Neural cell (in vitro differentiated cells): ENCODE measurements around the gene P3H1. TPM values are rescaled to one million over a fixed set of nuclear protein-coding genes. Genes with fewer than 3 reads are reported as not detected.

Experiments
- H2AFZ ChIP-seq: fragments of 200-600, 300-800 bp; sonication (generic), shearing (Covaris generic); 2 replicates; pipeline ENCODE4 v1.6.0; 2014; ENCODE audit warnings: low read depth, mild to moderate bottlenecking, antibody characterized with exemption, low read length, moderate library complexity
- H3F3A ChIP-seq: fragments of 200-600 bp; shearing (Covaris generic); 2 replicates; pipeline ENCODE4 v1.6.1; 2016; ENCODE audit warnings: mild to moderate bottlenecking, moderate library complexity, mixed read lengths, antibody characterized with exemption, low read length; ENCODE audit not compliant: insufficient read depth, poor library complexity, severe bottlenecking
- H3K27ac ChIP-seq: fragments of 200-600, 300-800 bp; sonication (generic), shearing (Covaris generic); 2 replicates; pipeline ENCODE4 v1.5.1; 2014; ENCODE audit warnings: mild to moderate bottlenecking, low read length, moderate library complexity
- H3K27me3 ChIP-seq: fragments of 300-800, 200-600 bp; sonication (generic), shearing (Covaris generic); 2 replicates; pipeline ENCODE4 v1.6.0; 2014; ENCODE audit warnings: mild to moderate bottlenecking, low read depth, low read length, moderate library complexity; ENCODE audit not compliant: insufficient read depth
- H3K36me3 ChIP-seq: fragments of 300-800, 200-600 bp; sonication (generic), shearing (Covaris generic); 2 replicates; pipeline ENCODE4 v1.5.1; 2014; ENCODE audit warnings: mild to moderate bottlenecking, antibody characterized with exemption, low read length, moderate library complexity; ENCODE audit not compliant: insufficient read depth
- H3K4me2 ChIP-seq: fragments of 300-800, 200-600 bp; sonication (generic), shearing (Covaris generic); 2 replicates; pipeline ENCODE4 v1.6.0; 2014; ENCODE audit warnings: mild to moderate bottlenecking, low read length
- H3K4me3 ChIP-seq: fragments of 300-800, 200-600 bp; sonication (generic), shearing (Covaris generic); 2 replicates; pipeline ENCODE4 v1.5.1; 2014; ENCODE audit warnings: mild to moderate bottlenecking, low read length, moderate library complexity
- H3K79me2 ChIP-seq: fragments of 200-600 bp; shearing (Covaris generic); replicated peaks from 2 replicates; pipeline ENCODE4 v1.6.0; 2014; ENCODE audit warnings: mild to moderate bottlenecking, low read length, moderate library complexity; ENCODE audit not compliant: insufficient read depth
- H3K9ac ChIP-seq: fragments of 300-800, 200-600 bp; sonication (generic), shearing (Covaris generic); 2 replicates; pipeline ENCODE4 v1.6.1; 2016; ENCODE audit warnings: mild to moderate bottlenecking, low read length, mixed read lengths
- H3K9me2 ChIP-seq: fragments of 200-600 bp; shearing (Covaris generic); 2 replicates; pipeline ENCODE4 v1.6.1; 2016; ENCODE audit warnings: mild to moderate bottlenecking, low read length, mixed read lengths; ENCODE audit not compliant: insufficient read depth
- H3K9me3 ChIP-seq: fragments of 200-600, 300-800 bp; sonication (generic), shearing (Covaris generic); 2 replicates; pipeline ENCODE4 v1.6.1; 2016; ENCODE audit warnings: mild to moderate bottlenecking, mixed run types, low read length, moderate library complexity, mixed read lengths
- H4K20me1 ChIP-seq: fragments of 200-600 bp; shearing (Covaris generic); 2 replicates; pipeline ENCODE4 v1.6.1; 2016; ENCODE audit warnings: mild to moderate bottlenecking, mixed run types; ENCODE audit not compliant: insufficient read depth
- CTCF ChIP-seq: fragments of 450-650 bp; IDR thresholded peaks from 2 replicates; pipeline ENCODE4 v1.5.1; 2014; ENCODE audit warnings: antibody characterized with exemption, mild to moderate bottlenecking, moderate library complexity; ENCODE audit not compliant: poor library complexity, severe bottlenecking
- EP300 ChIP-seq: fragments of 450-650 bp; conservative IDR thresholded peaks from 2 replicates; pipeline ENCODE4 v1.6.1; 2014; ENCODE audit warnings: antibody characterized with exemption, mild to moderate bottlenecking, moderate library complexity; ENCODE audit not compliant: poor library complexity, severe bottlenecking
- EZH2 ChIP-seq: fragments of 200-600, 300-800 bp; shearing (Covaris generic), sonication (generic); IDR thresholded peaks from 2 replicates; pipeline ENCODE4 v1.6.1; 2014; ENCODE audit warnings: antibody characterized with exemption, low read length, borderline replicate concordance, mild to moderate bottlenecking; ENCODE audit not compliant: insufficient read depth, poor library complexity, severe bottlenecking
- MXI1 ChIP-seq: fragments of 450-650 bp; conservative IDR thresholded peaks from 2 replicates; pipeline ENCODE4 v1.6.1; 2014; ENCODE audit warnings: antibody characterized with exemption, mild to moderate bottlenecking; ENCODE audit not compliant: poor library complexity, severe bottlenecking
- POLR2AphosphoS5 ChIP-seq: IDR thresholded peaks from 2 replicates; pipeline ENCODE4 v1.6.1; 2012
- RAD21 ChIP-seq: fragments of 450-650 bp; conservative IDR thresholded peaks from 2 replicates; pipeline ENCODE4 v1.6.1; 2014; ENCODE audit warnings: antibody characterized with exemption, mild to moderate bottlenecking, moderate library complexity
- REST ChIP-seq: IDR thresholded peaks from 2 replicates; pipeline ENCODE4 v1.6.1; 2012; ENCODE audit warnings: borderline replicate concordance
- SMC3 ChIP-seq: fragments of 450-650 bp; conservative IDR thresholded peaks from 2 replicates; pipeline ENCODE4 v1.6.1; 2014; ENCODE audit warnings: antibody characterized with exemption, mild to moderate bottlenecking, moderate library complexity; ENCODE audit not compliant: poor library complexity
- TAF1 ChIP-seq: IDR thresholded peaks from 2 replicates; pipeline ENCODE4 v1.6.1; 2012; ENCODE audit warnings: low read depth
- polyA plus RNA-seq: library from polyadenylated mRNA; depleted of rRNA; stranded (reverse); fragments of >200 nt; gene quantifications from 2 replicates; pipeline ENCODE4 v1.2.3, GENCODE V29; 2014

The P3H1 gene
- polyA plus RNA-seq, 1 donor from 2014 or later, result 32.4 TPM

- H3K36me3 ChIP-seq, result no peaks in the 10 kb centered on the region
- no peaks in the 10 kb centered on the region for H3K27me3 ChIP-seq
- no peaks in the 10 kb centered on the region for H4K20me1 ChIP-seq
- H3K9ac ChIP-seq, result no peak overlapping the region
- H3K4me3 ChIP-seq, result no peak overlapping the region
- H3K9me2 ChIP-seq, result no peaks in the 10 kb centered on the region
- TF ChIP-seq CTCF (no peak), REST (no peak), TAF1 (no peak), EZH2 (no peak), SMC3 (no peak), EP300 (no peak), POLR2AphosphoS5 (no peak), MXI1 (no peak)
- H3K79me2 ChIP-seq, result no peaks in the 10 kb centered on the region
- H3F3A ChIP-seq, result no peaks in the 10 kb centered on the region
- no peaks in the 10 kb centered on the region for H3K9me3 ChIP-seq
- H3K4me2 ChIP-seq, result no peak overlapping the region
- no peak overlapping the region for H2AFZ ChIP-seq
- H3K27ac ChIP-seq, result no peak overlapping the region
Measured at GRCh38 chr1:42731585-42731984, 35.2 kb downstream of the P3H1 start.

- no peaks in the 10 kb centered on the region for H3F3A ChIP-seq
- H3K9ac ChIP-seq, result no peak overlapping the region
- H2AFZ ChIP-seq, result no peak overlapping the region
- no peak overlapping the region for H3K27ac ChIP-seq
- no peak overlapping the region for H3K4me3 ChIP-seq
- no peaks in the 10 kb centered on the region for H4K20me1 ChIP-seq
- no peaks in the 10 kb centered on the region for H3K79me2 ChIP-seq
- TF ChIP-seq POLR2AphosphoS5 (no peak), RAD21 (no peak), MXI1 (no peak), REST (no peak), TAF1 (no peak), EP300 (no peak), CTCF (no peak), EZH2 (no peak), SMC3 (no peak)
- no peaks in the 10 kb centered on the region for H3K9me3 ChIP-seq
- H3K27me3 ChIP-seq, result no peaks in the 10 kb centered on the region
- no peak overlapping the region for H3K4me2 ChIP-seq
- H3K36me3 ChIP-seq, result no peaks in the 10 kb centered on the region
- no peaks in the 10 kb centered on the region for H3K9me2 ChIP-seq
Measured at GRCh38 chr1:42730988-42731387, 35.8 kb downstream of the P3H1 start.
